SK-N-SH (cell line): ENCODE results near the gene KCNJ9. TPM values are rescaled to one million over a fixed set of nuclear protein-coding genes. Genes with fewer than 3 reads are reported as not detected.

ENCODE experiments used
- CTCF ChIA-PET: fragments of 300-600, 350-600 bp; formaldehyde crosslinking; extraction: SDS; loops from one replicate; lab custom pipeline; 2021; lab: Yijun Ruan, JAX
- POLR2A ChIA-PET: fragments of 350-600 bp; sonication (Branson Sonifier 250); formaldehyde crosslinking; extraction: SDS; loops from one replicate; lab custom pipeline; 2020; ENCODE audit warnings: antibody characterized with exemption, inconsistent platforms; lab: Yijun Ruan, JAX
- DNase-seq: peaks from one replicate; pipeline ENCODE4 v3.0.0; 2012
- H2AFZ ChIP-seq: fragments of 200-600 bp; sonication (generic); 2 replicates; pipeline ENCODE4 v1.8.1; 2016; ENCODE audit warnings: antibody characterized with exemption, mild to moderate bottlenecking, low read depth
- H3F3A ChIP-seq: fragments of 200-600 bp; sonication (generic); replicated peaks from 2 replicates; pipeline ENCODE3; 2016; ENCODE audit warnings: antibody characterized with exemption, mild to moderate bottlenecking; ENCODE audit not compliant: insufficient read depth
- H3K27ac ChIP-seq, 2 experiments: fragments of 200-500 bp in 1 of 2; fragments of 200-600 bp in 1 of 2; sonication (Bioruptor generic) in 1 of 2; sonication (generic), shearing (Covaris generic) in 1 of 2; 2 replicates each; pipeline versions ENCODE4 v1.5.1 to v1.6.1; 2014 to 2016; ENCODE audit warnings: low read depth in 2 of 2, inconsistent platforms in 1 of 2, low read length in 1 of 2, mild to moderate bottlenecking in 1 of 2, mixed read lengths in 1 of 2
- H3K27me3 ChIP-seq: fragments of 200-600 bp; sonication (generic), shearing (Covaris generic); 2 replicates; pipeline ENCODE4 v1.6.1; 2016; ENCODE audit warnings: mixed run types; ENCODE audit not compliant: insufficient read depth
- H3K36me3 ChIP-seq, 2 experiments: fragments of 200-500 bp in 1 of 2; fragments of 200-600 bp in 1 of 2; sonication (Bioruptor generic) in 1 of 2; sonication (generic) in 1 of 2; replicated peaks in 1 of 2; 2 replicates each; pipeline versions ENCODE3 to v1.5.1; 2014 to 2016; ENCODE audit warnings: low read length in 1 of 2, mild to moderate bottlenecking in 1 of 2; ENCODE audit not compliant: insufficient read depth in 2 of 2, control insufficient read depth in 1 of 2
- H3K4me1 ChIP-seq, 2 experiments: fragments of 200-500 bp in 1 of 2; fragments of 200-600 bp in 1 of 2; sonication (Bioruptor generic) in 1 of 2; sonication (generic), shearing (Covaris generic) in 1 of 2; 2 replicates each; pipeline versions ENCODE4 v1.5.1 to v1.6.1; 2014 to 2016; ENCODE audit warnings: low read depth in 1 of 2, low read length in 1 of 2, mixed run types in 1 of 2; ENCODE audit not compliant: insufficient read depth in 2 of 2, control insufficient read depth in 1 of 2
- H3K4me2 ChIP-seq: fragments of 200-600 bp; sonication (generic), shearing (Covaris generic); 2 replicates; pipeline ENCODE4 v1.6.1; 2017; ENCODE audit warnings: mixed run types
- H3K4me3 ChIP-seq, 2 experiments: fragments of 200-500 bp in 1 of 2; fragments of 200-600 bp in 1 of 2; sonication (Bioruptor generic) in 1 of 2; sonication (generic), shearing (Covaris generic) in 1 of 2; 2 replicates each; pipeline versions ENCODE4 v1.5.1 to v1.8.1; 2014 to 2016; ENCODE audit warnings: low read depth in 2 of 2, inconsistent platforms in 1 of 2, low read length in 1 of 2, mild to moderate bottlenecking in 1 of 2, mixed read lengths in 1 of 2, moderate library complexity in 1 of 2
- H3K79me2 ChIP-seq: fragments of 200-600 bp; sonication (generic); 2 replicates; pipeline ENCODE4 v1.8.1; 2017; ENCODE audit warnings: mild to moderate bottlenecking; ENCODE audit not compliant: insufficient read depth
- H3K9ac ChIP-seq: fragments of 200-600 bp; sonication (generic); 2 replicates; pipeline ENCODE4 v1.6.1; 2017; ENCODE audit warnings: mixed run types
- H3K9me2 ChIP-seq: fragments of 200-600 bp; sonication (generic); 2 replicates; pipeline ENCODE4 v1.6.1; 2017; ENCODE audit warnings: mixed run types
- H3K9me3 ChIP-seq: fragments of 200-600 bp; sonication (generic); 2 replicates; pipeline ENCODE4 v1.6.1; 2017; ENCODE audit warnings: mixed run types, mild to moderate bottlenecking, moderate library complexity
- H4K20me1 ChIP-seq: fragments of 200-600 bp; sonication (generic); 2 replicates; pipeline ENCODE4 v1.6.1; 2017; ENCODE audit warnings: mild to moderate bottlenecking, mixed run types; ENCODE audit not compliant: insufficient read depth
- CHD2 ChIP-seq: fragments of 150-350 bp; IDR thresholded peaks from 2 replicates; pipeline ENCODE4 v1.6.1; 2018; ENCODE audit warnings: low read length; ENCODE audit not compliant: partially characterized antibody
- EP300 ChIP-seq, 2 experiments: IDR thresholded peaks; 2 replicates each; pipeline versions ENCODE4 v1.4.0 to v1.6.1; 2012; ENCODE audit warnings: borderline replicate concordance in 1 of 2, low read depth in 1 of 2, low read length in 1 of 2
- GABPA ChIP-seq: IDR thresholded peaks from 2 replicates; pipeline ENCODE4 v1.4.0; 2012; ENCODE audit warnings: low read depth, mild to moderate bottlenecking
- GATA2 ChIP-seq: sonication (generic); formaldehyde crosslinking; IDR thresholded peaks from 2 replicates; pipeline ENCODE4 v1.5.0; 2020; ENCODE audit warnings: mild to moderate bottlenecking, missing genetic modification reagents
- JUND ChIP-seq: IDR thresholded peaks from 2 replicates; pipeline ENCODE4 v1.4.0; 2012
- MEF2A ChIP-seq: IDR thresholded peaks from 2 replicates; pipeline ENCODE4 v1.4.0; 2012; ENCODE audit warnings: low read depth, borderline replicate concordance
- POLR2AphosphoS5 ChIP-seq: IDR thresholded peaks from 2 replicates; pipeline ENCODE4 v1.6.1; 2012; ENCODE audit warnings: low read depth, low read length
- RAD21 ChIP-seq: IDR thresholded peaks from 2 replicates; pipeline ENCODE4 v1.6.1; 2012; ENCODE audit warnings: mild to moderate bottlenecking, low read length
- RCOR1 ChIP-seq: fragments of 150-350 bp; IDR thresholded peaks from 2 replicates; pipeline ENCODE4 v1.6.1; 2017; ENCODE audit warnings: antibody characterized with exemption, low read length
- SMC3 ChIP-seq: IDR thresholded peaks from 2 replicates; pipeline ENCODE4 v1.6.1; 2012; ENCODE audit warnings: low read depth, low read length, improper control_type of control experiment
- TEAD4 ChIP-seq: IDR thresholded peaks from 2 replicates; pipeline ENCODE4 v1.4.0; 2012; ENCODE audit warnings: mild to moderate bottlenecking, borderline replicate concordance; ENCODE audit not compliant: insufficient read depth
- WGBS: methylation state at CpG from one replicate; pipeline ENCODE4 v1.1.6; 2017; ENCODE audit warnings: low lambda C conversion rate; 5-methylcytosine and 5-hydroxymethylcytosine counted together
- polyA plus RNA-seq, 3 experiments: library from polyadenylated mRNA; depleted of rRNA; stranded (reverse); fragments of >200 nt; gene quantifications; 2 replicates each; pipeline ENCODE4 v1.2.3, GENCODE V29; 2012
- TF ChIP-seq, protein P1 (sequence below): IDR thresholded peaks from 2 replicates; pipeline ENCODE4 v1.6.1; 2012; ENCODE audit warnings: mild to moderate bottlenecking, low read depth, low read length, moderate library complexity
- TF ChIP-seq, protein P2 (sequence below): IDR thresholded peaks from 2 replicates; pipeline ENCODE4 v1.4.0; 2012; ENCODE audit warnings: low read depth, borderline replicate concordance

Gene KCNJ9
- polyA plus RNA-seq, 1 of the 3 experiments (the other 2 are of a cell fraction) = 0.02 TPM

DNA sequence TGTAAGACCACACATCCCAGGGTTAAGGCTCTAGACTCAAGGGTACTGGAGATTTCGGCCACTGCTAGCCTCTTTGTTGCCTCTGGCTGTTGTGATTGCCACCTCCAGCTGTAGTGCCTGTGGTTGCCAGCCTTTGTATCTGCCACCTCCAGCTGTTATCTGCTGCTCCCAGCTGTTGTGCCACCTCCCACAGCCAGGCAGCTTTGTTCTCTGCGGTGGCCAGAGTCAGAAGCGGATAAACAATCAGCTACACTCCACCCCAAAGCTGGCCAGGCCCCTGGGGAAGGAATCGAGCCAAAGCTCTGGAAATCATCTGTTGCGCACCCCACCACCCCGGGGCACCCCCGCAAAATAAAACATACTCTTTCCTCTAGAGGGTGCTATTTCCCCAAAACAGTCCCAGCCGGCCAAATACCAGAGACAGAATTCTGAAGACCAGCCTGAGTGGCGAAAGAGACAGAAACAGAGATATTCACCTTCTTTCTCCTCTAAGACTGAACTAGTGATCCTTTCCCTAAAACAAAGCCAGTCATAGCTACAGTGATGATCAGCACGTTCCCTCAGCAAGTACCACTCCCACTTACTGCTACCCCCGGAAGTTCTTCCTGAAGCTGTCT, 34.7 kb upstream of the KCNJ9 start (continued):
- TF ChIP-seq, protein P1, sequence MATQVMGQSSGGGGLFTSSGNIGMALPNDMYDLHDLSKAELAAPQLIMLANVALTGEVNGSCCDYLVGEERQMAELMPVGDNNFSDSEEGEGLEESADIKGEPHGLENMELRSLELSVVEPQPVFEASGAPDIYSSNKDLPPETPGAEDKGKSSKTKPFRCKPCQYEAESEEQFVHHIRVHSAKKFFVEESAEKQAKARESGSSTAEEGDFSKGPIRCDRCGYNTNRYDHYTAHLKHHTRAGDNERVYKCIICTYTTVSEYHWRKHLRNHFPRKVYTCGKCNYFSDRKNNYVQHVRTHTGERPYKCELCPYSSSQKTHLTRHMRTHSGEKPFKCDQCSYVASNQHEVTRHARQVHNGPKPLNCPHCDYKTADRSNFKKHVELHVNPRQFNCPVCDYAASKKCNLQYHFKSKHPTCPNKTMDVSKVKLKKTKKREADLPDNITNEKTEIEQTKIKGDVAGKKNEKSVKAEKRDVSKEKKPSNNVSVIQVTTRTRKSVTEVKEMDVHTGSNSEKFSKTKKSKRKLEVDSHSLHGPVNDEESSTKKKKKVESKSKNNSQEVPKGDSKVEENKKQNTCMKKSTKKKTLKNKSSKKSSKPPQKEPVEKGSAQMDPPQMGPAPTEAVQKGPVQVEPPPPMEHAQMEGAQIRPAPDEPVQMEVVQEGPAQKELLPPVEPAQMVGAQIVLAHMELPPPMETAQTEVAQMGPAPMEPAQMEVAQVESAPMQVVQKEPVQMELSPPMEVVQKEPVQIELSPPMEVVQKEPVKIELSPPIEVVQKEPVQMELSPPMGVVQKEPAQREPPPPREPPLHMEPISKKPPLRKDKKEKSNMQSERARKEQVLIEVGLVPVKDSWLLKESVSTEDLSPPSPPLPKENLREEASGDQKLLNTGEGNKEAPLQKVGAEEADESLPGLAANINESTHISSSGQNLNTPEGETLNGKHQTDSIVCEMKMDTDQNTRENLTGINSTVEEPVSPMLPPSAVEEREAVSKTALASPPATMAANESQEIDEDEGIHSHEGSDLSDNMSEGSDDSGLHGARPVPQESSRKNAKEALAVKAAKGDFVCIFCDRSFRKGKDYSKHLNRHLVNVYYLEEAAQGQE = no peak
- TF ChIP-seq TEAD4 (no peak), CHD2 (peak; percentile 49), SMC3 (peak; percentile 40; the same call in 1 of the 2 replicates), EP300 (IDR thresholded peaks at IDR 0.05; ENCODE audit: borderline replicate concordance in 1 of 2, low read depth in 1 of 2, low read length in 1 of 2) (peak in 1 of 2 experiments; percentile 27; a peak in 1 of 4 replicates), GATA2 (CRISPR knock-in tag) (peak; percentile 62; the same call in 1 of the 2 replicates)

DNA sequence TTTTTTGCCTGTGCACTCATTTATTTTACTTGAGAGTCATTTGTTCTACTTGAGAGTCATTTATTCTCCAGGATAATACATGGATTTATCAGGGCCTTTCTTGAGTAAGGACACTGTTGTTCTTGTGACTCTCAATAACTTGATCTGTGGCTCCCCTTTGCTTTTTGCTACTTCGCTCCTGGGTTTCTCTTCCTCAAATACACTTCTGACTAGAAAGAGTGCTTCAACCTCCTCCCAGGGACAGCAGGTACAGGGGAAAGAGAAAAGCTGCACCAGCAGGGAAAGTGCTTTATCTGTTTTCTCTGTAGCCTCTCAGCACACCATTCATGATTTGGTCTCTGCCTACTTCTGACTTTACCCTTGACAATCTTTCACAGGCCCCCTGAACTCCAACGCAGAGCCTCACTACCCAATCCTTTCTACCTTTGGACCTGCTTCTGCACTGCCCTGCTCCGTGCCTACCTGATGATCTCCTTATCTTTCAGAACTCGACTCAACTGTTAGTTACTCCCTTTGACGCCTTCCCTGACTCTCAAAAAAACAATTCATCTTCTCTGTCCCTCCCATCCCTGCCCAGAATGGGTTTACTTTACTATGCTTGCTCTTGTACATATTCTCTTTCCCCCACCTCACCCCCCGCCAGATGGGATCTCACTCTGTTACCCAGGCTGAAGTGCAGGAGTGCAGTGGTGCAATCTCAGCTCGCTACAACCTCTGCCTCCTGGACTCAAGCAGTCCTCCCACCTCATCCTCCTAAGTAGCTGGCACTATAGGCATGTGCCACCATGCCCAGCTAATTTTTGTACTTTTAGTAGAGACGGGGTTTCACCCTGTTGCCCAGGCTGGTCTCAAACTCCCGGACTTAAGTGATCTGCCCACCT, 34.0 kb upstream of the KCNJ9 start:
- Histone ChIP-seq H3K4me1 (peaks cover 0 to 11% of the 10 kb centered on the region in 2 experiments; a peak in 2 of 4 replicates), H3K9me2 (no peaks in the 10 kb centered on the region), H3K27me3 (peaks cover 38% of the 10 kb centered on the region; the same call in 1 of the 2 replicates), H3F3A (no peaks in the 10 kb centered on the region), H3K9ac (no peak overlapping the region), H3K36me3 (no peaks in the 10 kb centered on the region), H3K9me3 (no peaks in the 10 kb centered on the region), H2AFZ (no peak overlapping the region; the same call in 1 of the 2 replicates), H4K20me1 (no peaks in the 10 kb centered on the region), H3K79me2 (no peaks in the 10 kb centered on the region), H3K27ac (no peak overlapping the region), H3K4me2 (no peak overlapping the region), H3K4me3 (no peak overlapping the region)
- no peak for TF ChIP-seq JUND
- TF ChIP-seq RCOR1 = no peak
- no peak for TF ChIP-seq EP300 (IDR thresholded peaks at IDR 0.05; ENCODE audit: borderline replicate concordance in 1 of 2, low read depth in 1 of 2, low read length in 1 of 2)
- TF ChIP-seq MEF2A = no peak
- TF ChIP-seq, protein P1 = no peak
- TF ChIP-seq GABPA = no peak
- no peak for TF ChIP-seq SMC3
- TF ChIP-seq, protein P2, sequence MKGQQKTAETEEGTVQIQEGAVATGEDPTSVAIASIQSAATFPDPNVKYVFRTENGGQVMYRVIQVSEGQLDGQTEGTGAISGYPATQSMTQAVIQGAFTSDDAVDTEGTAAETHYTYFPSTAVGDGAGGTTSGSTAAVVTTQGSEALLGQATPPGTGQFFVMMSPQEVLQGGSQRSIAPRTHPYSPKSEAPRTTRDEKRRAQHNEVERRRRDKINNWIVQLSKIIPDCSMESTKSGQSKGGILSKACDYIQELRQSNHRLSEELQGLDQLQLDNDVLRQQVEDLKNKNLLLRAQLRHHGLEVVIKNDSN = no peak
- TF ChIP-seq POLR2AphosphoS5 = no peak
- TF ChIP-seq RAD21 = no peak
- no peak for DNase-seq
- ChIA-PET CTCF (interaction anchor here (0.6 to 7.8 kb wide), 26 partner anchors 8 to 244 kb away, joined by 3 to 163 read pairs (median 10); partner anchors contain the start of genes DCAF8, IGSF8, KCNJ10 and KCNJ9), POLR2A (interaction anchor here (1.0 kb wide), 2 partner anchors 16 to 34 kb away, joined by 3 to 4 read pairs; partner anchors contain the start of genes KCNJ9 and PIGM)
- WGBS = 56% methylated on average over 9 of the region's 9 CpGs
